ENCODE data around the gene ERICH2.
A peak's percentile ranks its signal among the peaks of the same experiment; 100 is the strongest.
"Not testable (repeated sequence)": the region's sequence is repeated elsewhere in the genome, so short reads cannot be mapped to it uniquely, and the experiment has no call there.

ERICH2 gene, protein sequence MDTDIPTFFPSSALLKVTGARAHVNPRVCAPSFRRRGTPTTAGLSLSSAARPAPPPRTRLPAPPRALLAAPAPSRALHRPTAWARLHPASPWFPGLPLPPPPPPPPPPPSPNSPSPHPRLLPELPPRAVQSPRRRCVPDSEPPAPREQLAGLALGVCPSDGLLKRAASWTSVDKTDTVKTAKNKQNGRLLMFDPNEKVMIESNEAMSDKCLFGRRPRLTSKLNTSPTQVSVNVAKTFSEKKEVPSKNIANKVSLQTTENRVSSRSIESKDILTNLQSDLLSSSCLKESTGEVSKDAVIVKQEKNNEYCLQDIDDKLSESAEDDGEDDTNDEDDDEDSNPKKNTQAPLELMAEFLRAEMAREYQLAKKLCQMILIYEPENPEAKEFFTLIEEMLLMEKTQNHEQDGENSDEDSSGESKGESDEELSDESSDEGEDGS

DNA sequence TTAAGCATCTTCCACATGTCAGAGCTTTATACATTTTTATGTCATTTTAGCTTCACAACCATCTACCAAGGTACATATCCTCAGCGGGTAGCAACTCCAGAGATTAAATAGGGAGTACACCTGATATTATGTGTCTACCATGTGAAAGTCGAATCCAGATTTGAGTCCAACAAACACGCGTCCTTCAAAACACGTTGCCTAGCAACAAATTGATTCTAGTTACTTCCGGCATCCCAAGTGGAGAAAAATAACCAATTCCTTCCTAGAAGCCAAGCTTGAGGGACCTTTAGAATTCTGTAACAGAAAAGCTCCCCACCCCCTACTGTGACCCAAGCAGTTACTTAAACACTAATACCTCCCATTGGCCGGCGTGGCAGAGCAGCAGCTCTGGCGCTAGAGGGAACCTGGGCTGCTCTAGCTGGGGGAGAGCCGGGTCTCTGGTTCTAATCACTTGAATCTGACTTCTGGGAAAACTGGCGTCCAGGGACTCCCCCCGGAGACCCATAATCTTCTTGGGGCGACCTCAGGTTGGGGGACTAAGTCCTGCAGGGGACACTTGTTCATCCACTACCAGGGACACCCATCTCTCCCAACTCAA is at the start of gene ERICH2:
Gene ERICH2, plus strand, starts transcription at position 371 of the 598 bp plus-strand sequence. CDS start 304 bp downstream, outside the sequence.
- peak; percentile 9 for DNase-seq (ENCODE audit: low read depth)

DNA sequence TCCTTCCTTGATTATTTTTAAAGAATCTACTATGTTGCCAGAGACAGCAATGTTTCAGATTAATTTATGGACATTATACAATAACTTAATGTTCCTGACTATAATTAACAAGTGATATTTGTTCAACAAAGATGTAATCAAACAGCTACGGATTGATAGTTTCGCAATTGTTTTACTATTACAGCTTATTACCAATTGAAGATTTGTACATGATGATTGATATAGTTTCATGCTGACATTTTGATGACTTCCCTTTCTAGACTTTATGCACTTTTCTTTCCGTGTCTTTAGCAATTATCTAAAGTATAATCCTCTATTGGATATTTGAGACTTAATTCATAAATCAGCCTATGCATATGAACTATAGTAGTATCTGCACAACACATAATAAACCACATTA is 48.5 kb upstream of the ERICH2 start:
- DNase-seq (ENCODE audit: low read depth): no peak

DNA sequence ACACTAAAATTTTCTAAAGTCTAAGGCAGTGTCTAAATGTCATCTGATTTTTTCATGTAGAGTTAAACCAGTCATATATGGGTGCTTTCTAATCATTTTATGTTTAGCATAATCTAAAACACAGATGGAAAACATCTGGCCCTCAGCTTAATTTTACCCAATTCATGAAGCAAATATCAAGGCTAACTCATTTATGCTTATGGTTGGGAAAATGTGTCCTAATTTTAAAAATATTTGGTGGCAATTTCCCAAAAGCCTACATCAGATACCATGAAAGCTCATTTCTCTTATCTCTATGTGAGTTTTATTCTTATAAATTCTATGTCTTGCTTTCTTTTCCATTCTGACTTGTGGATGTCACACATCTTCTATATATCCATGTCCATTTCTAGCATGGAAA is 47.9 kb upstream of the ERICH2 start:
- no peak for DNase-seq (ENCODE audit: low read depth)

DNA sequence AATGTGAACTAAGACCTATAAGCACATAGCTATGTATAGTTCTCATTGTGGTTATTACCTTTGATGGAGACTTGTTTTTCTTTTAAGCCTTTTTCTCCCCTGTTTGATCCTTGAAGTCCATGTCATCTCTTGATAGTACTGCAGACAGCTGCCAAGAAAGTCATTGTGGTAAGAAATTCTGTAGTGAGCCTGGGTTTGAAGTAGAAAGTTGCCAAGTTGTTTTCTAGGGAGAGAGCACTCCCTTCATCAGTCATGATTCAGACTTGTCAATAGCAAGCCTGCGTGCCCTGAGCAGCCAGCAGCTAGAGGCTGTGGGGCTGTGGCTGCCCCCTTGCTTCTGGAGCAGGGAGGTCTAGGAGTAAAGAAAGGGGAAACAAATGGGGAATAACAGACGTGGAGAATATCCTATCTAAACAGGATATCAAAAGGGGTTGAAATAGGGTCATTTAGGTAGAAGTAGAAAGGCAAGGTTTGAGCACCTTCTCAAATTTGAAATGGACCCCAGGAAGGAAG is 46.7 kb upstream of the ERICH2 start:
- no peak for DNase-seq (ENCODE audit: low read depth)

DNA sequence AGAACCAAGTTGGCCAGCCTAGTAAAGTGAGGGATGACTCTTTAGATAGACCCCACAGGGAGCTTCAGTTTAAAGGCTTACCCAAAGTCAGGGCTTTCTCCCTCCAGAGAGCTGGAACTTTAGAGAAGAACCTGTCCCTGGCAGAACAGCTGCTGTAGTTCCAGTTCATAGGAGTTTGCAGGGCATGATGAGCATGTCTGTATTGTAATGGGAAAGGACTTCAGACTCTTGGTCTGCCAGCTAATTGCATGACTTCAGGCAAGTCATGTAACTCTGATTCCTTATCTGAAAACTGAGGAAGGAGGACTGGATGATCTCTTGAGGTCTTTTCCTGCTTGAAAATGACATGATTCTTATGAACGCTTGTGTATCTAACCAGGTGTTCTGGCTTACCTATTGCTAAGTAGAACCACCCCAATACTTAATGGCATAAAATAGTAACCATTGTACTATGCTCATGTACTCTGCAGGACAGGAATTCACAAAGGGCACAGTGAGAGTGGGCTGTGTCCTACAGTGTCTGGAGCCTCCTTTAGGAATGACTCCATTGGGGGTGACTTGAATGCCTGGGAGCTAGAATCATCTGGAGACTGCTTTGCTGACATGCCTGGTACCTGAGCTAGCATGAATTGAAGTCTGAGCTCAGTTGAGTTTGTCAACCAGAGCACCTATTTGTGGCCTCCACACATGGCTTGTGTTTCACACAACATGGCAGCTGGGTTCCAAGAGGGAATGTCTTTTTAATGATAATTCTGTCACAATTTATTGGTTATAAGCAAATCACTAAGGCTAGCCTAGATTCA is 36.2 kb upstream of the ERICH2 start:
- DNase-seq (ENCODE audit: low read depth): no peak

DNA sequence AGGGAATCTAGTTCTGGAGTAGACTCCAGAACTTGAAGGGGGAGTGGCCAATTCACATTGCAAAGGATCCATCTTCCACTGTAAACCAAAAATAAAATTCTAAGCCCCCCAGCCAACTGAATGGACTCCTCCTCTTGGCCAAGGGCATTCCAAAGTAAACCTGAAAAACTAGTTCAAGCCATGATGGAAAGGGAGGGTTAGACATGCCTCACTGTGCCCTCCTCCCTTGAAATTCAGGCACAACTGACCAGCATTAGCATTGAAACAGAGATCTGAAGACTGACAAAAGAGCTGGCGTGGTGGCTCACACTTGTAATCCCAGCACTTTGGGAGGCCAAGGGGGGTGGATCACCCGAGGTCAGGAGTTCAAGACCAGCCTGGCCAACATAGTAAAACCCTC is 35.6 kb upstream of the ERICH2 start:
- not testable (repeated sequence) for DNase-seq (ENCODE audit: low read depth)

DNA sequence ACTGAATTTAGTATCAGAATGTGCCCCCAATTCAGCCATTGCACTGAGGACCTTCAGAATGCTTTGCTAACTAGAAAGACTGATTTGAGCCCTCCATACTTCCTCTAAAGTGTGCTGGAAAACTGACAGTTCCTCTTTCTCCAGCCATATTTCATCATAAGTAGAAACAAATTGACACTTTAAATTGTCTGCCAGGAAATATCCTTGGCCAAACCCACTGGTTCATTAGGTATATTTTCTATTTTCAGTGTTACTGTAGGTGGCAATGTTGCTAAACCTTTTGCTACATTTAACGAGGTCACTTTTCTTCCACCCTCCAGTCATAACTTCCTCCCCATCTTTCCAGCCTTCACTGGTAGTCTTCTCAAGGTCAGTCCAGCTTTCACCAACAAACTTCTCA is 33.5 kb upstream of the ERICH2 start:
- DNase-seq (ENCODE audit: low read depth): no peak

DNA sequence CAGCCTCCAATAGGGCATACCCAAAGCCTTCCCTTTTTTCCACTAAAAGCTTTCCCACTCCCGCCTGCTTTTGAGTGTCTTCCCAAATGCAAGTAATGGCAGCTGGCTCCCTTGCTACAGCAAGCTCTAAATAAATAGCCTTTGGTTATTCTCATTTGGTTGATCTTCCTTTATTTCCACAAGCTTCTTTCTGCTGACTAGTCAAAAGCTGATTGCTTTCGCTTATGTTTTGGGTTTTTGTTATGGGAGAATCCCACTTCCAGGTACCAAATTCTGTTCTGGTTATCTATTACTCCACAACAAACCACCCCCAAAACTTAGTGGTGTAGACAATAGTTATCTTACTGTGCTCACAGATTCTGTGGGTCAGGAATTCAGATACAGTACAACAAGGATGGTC is 32.8 kb upstream of the ERICH2 start:
- no peak for DNase-seq (ENCODE audit: low read depth)

DNA sequence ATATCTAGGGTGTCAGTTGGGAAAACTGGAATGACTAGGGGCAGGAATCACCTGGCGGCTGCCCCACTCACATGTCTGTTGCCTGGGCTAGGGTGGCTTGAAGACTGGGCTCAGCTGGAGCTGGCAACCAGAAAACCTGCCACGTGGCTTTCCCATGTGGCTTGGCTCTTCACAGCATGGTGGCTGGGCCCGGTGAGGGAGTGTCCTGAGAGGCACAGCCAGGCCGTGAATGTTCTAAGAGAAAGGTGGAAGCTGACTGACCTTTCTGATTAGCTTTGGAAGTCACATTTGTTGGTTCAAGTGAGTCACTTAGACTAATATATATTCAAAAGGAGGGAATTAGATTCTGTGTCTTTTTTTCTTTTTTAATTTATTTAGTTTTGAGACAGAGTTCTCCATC is 32.4 kb upstream of the ERICH2 start:
- DNase-seq (ENCODE audit: low read depth): no peak

DNA sequence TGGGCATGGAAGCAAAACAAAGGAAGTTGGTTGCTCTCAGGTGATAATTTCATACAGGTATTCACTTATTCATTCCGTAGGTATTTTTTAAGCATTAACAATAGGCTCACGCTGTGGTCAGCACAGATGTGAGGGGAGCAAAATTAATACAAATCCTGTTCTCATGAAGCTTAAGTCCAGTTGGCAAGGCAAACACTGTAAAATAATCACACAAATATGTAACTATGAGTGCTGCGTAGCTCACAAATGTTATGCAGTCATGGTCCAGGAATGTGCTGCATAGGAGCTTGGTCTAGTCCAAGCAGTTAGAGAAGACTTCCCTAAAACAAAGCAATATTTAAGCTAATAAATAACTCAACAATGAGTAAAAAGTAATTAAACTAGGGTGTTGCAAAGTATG is 31.1 kb upstream of the ERICH2 start:
- DNase-seq (ENCODE audit: low read depth): no peak

DNA sequence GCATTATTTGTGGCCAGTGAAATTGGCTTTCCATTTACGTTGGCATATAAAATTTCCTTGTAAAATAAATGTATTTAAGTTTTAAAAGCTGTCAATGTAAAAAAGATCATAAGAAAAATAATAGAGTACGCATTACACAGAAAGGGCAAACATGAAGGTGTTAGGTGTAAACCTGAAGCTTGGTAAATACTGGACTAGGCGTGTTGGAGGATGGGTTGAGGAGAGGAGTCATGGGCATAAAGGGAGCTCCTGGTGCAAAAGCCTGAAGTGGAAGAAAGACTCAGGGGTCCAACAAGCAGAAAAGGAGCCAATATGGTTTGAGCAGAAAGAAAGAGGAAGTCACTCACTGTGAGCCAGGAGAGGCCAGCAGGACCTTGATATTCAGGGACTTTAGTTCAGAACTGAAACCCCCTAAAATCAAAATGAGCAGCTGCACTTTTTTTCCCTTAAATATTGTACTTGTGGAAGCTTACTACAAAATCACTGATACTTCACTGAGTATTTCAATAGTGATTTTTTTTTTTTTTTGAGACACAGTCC is 30.6 kb upstream of the ERICH2 start:
- DNase-seq (ENCODE audit: low read depth): no peak

DNA sequence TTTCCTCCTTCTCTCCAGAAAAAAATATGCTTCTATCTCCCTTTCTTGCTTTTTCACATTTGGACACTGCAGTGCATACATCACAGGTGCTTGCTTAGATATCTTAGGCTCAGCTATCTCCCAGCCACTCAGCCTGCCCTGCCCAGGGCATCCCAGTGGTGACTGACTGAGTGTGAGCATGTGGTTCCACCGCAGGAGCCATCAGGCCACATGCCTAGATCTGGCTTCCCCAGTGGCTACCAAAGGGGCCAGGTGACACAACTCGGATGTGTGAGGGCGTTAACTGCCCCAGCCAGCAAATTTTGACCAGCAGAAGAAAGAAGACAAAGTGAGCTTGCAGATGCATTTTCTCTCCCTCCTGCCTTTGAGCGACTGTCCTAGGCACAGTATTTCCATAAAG is 29.5 kb upstream of the ERICH2 start:
- DNase-seq (ENCODE audit: low read depth): no peak

DNA sequence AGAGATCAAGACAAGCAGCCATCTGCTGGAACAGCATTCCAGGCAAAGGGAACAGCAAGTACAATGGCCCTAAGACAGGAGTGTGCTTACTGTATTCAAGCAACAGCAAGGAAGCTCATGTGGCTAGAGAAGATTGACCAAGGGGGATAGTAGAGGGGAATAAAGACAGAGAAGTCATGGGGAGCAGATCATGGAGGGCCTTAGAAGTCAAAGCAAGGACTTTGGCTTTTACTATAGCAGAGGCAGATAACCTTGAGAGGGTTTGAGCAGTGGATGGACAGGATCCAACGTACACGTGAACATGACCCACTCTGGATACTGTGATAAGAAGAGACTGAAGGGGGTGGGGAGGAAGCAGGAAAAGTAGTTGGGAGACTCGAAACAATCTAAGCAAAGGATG is 28.2 kb upstream of the ERICH2 start:
- DNase-seq (ENCODE audit: low read depth): no peak

DNA sequence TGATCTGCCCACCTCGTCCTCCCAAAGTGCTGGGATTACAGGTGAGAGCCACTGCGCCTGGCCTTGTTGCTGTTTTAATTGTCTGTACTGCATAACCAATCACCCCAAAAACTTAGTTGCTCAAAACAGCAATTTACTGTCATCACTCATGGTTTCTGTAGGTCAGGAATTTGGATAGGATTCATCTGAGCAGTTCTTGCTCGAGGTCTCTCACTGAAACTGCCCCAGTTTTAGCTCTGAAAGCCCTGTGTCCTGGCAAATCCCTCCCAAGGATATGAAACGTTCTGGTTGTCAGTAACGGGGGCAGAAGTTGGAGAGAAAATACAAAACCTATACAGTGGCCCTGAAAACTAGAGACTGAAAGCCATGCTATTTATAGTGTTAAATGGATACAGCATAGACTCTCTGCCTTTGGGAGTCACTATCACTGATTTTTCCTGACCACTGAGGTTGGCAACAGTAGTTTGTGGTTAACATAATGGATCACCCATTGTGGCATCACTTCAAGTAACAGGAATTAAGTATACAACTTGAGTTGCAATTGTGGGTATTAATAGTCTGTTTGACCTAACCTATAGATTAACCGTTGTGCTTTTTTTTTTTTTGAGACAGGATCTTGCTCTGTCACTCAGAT is 27.2 kb upstream of the ERICH2 start:
- DNase-seq (ENCODE audit: low read depth): no peak

DNA sequence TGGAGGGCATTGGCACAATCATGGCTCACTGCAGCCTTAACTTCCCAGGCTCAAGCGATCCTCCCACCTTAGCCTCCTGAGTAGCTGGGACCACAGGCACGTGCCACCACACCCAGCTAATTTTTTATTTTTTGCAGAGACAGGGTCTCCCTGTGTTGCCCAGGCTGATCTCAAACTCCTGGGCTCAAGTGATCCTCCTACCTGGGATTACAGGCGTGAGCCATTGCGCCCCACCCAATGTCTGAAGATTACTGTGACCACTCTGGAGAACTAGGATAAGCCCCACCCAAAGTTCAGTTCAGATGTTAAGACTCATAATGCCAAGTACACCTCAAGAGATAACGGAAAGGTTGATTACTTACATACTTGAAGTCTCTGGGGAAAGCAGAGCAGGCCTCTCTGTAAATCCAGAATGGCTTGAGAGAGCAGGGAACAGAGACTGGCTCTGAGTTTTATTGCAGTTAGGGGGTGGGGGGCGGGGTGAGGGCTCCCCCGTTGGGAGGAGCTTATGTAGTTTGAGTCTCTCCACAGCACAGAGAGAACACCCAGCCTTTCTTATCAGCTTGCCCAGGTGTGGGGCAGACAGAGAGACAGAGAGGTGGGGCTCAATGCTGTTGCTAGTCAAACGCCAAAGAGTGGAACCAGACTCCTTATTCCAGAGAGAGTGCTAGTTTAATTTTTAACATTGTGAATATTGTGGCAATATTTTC is 26.5 kb upstream of the ERICH2 start:
- no peak for DNase-seq (ENCODE audit: low read depth)

DNA sequence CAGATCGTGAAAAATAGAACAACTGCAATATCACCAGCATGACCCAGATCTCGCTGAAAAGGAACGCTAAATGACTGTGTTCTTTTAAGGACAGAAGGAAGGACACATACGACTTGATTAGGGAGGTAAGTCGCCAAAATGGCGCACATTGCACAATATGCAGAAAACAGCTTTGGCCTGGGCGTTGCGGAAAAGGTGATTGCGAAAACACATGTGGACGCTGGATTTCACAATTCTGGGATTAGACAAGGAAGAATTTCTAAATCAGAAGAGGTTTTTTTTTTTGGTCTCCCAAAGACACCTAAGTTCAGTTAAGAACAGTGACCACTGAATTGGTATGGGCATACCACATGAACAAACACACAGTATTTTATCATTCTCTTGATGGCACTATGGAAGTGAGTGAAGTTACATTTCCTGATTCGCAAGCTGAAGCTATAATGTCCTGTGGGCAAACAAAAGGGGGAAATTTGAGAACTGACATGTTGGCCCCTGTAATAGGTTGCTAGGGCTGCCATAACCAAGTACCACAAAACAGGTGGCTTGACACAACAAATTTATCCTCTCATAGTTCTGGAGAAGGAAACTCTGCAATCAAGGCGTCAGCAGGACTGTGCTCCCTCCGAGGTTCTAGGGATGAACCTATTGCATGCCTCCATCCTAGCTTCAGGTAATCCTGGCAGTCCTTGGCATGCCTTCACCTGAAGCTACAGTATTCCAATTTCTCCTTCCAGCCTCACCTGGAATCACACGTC is 25.8 kb upstream of the ERICH2 start:
- DNase-seq (ENCODE audit: low read depth): no peak

DNA sequence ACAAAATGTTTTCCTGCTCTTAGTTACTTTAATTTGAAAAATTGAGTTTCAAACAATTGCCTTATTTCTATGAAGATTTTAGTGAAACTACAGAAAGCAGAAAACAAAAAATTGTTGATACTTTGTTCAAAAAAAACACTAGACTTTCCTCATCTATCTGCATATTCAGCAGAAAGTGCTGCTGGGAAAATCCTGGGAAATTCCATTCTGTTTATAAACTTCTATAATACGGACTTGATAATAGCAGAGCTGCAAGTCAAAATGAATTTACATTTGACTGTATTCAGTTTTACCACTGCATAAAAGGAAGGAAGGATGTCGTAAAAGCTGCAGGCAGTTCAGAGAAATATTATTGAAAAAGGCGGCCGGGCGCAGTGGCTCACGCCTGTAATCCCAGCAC is 24.9 kb upstream of the ERICH2 start:
- no peak for DNase-seq (ENCODE audit: low read depth)

DNA sequence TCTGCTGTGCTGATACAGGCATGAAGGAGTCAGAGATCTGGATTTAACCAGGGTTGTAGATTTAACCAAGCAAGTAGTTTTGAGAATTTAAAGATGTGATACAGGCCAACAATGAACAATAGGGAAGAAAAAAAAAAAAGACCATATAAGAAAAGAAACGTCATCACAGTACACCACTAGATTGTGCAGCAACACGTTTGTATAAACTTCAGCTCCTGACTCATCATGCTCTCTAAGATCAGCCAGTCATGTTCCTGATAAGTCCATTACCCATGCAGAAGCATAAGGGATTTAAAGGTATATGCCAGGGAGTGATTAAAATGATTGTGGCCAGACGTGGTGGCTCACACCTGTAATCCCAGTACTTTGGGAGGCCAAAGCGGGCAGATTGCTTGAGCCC is 22.3 kb upstream of the ERICH2 start:
- no peak for DNase-seq (ENCODE audit: low read depth)

DNA sequence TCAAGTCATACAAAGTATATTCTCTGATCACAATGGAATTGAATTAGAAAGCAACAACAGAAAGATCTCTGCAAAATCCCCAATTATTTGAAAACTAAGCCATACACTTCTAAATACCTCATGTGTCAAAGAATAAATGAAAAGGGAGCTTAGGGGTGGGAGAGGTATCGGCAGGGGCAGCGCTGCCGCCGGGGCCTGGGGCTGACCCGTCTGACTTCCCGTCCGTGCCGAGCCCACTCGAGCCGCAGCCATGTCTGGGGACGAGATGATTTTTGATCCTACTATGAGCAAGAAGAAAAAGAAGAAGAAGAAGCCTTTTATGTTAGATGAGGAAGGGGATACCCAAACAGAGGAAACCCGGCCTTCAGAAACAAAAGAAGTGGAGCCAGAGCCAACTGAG is 18.6 kb upstream of the ERICH2 start:
- DNase-seq (ENCODE audit: low read depth): not testable (repeated sequence)

DNA sequence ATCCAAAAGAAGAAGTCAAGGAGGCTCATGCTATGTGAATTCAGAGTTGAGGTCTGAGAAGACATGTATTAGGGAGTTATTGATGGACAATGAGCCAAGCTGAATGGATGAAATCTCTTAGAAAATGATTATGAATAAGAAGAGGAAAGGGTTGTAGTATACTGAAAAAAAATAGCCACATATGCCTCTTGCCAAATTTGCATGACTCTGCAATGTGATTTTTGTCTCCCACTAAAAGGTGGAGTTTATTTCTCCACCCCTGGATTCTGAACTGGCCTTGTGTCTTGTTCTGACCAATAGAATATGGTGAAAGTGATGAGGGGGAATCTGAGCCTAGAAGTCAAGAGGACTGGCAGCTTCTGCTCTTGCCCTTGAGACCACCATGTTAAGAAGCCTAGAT is 8.6 kb upstream of the ERICH2 start:
- DNase-seq (ENCODE audit: low read depth): no peak

DNA sequence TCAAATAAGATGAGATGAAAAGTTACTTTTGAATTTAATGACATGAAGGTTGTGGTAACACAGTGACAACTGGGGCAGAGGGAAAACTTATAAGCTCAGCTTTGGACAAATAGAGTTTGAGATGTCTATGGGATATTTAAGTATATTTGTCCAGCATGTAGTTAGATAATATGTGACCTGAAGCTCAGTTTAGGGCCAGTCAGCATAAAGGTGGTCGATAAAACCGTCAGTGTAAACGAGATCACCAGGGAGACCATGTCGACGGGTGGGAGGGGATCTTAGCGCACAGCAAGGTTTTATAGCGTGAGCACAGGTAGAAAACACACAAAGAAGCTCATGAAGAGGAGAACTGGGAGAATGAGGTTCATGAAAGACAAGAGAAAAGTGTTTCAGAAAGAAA is 7.4 kb upstream of the ERICH2 start:
- no peak for DNase-seq (ENCODE audit: low read depth)

Measured in activated T-cell treated with anti-CD3 and anti-CD28 coated beads for 1 hour (primary cell).